SKM-1 treated with dmso at 0.1 percent for 144 hours (cell line): ENCODE measurements around the gene CFAP70.
"Not testable (repeated sequence)": the region's sequence is repeated elsewhere in the genome, so short reads cannot be mapped to it uniquely, and the experiment has no call there.

Experiments used
- DNase-seq: peaks from one replicate; lab custom pipeline; 2025; ENCODE audit not compliant: unreplicated experiment; lab: John Stamatoyannopoulos, UW

The CFAP70 gene

GRCh38 chr10:73340121-73340520 is 18.5 kb downstream of the CFAP70 start:
- DNase-seq: no peak

DNA sequence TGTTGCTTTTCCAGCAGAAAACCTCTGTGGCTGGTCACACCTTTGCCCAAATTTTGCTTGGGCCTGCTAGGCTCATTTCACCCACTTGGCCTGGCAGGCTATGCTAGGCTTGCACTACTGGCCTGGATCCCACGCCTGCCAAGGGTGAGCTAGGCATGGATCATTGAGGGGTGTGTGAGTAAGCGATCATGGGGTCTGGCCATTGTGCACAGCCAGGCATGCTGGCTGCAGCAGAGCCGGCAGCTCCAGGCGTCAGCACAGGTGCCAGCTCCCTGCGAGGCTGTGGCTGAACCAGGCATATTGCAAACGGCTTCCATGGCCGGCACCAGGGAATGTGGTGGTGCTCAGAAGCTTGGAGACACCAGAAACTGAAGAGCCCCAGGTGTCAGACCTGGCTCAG is 19.2 kb downstream of the CFAP70 start:
- DNase-seq: no peak

DNA sequence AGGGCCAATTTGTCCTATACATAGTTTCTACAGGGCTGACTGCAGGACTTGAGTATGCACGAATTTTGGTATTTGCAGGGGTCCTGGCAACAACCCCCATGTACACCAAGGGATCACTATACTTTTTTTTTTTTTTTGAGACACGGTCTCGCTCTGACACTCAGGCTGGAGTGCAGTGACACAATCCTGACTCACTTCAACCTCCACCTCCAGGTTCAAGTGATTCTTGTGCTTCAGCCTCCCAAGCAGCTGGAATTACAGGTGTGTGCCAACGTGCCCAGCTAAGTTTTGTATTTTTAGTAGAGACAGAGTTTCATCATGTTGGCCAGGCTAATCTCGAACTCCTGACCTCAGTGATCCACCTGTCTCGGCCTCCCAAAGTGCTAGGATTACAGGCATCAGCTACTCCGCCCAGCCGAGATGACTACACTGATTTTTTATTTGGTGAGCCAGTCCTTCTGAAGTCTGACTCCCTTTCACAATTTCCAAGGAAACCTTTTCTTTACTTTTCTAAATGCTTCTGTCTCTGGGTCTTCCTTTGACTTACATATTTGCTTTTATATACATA is 19.8 kb downstream of the CFAP70 start:
- DNase-seq: no peak

GRCh38 chr10:73333202-73333601 is 25.5 kb downstream of the CFAP70 start:
- no peak for DNase-seq

- no peak for DNase-seq
Observed at GRCh38 chr10:73332379-73332778, 26.3 kb downstream of the CFAP70 start.

GRCh38 chr10:73328523-73328922 is 30.1 kb downstream of the CFAP70 start:
- DNase-seq: not testable (repeated sequence)

- not testable (repeated sequence) for DNase-seq
Observed at GRCh38 chr10:73325290-73325689, 33.4 kb downstream of the CFAP70 start.

- not testable (repeated sequence) for DNase-seq
Observed at GRCh38 chr10:73323582-73323981, 35.1 kb downstream of the CFAP70 start.

GRCh38 chr10:73310475-73310874 is 48.2 kb downstream of the CFAP70 start:
- no peak for DNase-seq

GRCh38 chr10:73307203-73307800 is 51.4 kb downstream of the CFAP70 start:
- no peak for DNase-seq

GRCh38 chr10:73306171-73306708 is 52.4 kb downstream of the CFAP70 start:
- no peak for DNase-seq

DNA sequence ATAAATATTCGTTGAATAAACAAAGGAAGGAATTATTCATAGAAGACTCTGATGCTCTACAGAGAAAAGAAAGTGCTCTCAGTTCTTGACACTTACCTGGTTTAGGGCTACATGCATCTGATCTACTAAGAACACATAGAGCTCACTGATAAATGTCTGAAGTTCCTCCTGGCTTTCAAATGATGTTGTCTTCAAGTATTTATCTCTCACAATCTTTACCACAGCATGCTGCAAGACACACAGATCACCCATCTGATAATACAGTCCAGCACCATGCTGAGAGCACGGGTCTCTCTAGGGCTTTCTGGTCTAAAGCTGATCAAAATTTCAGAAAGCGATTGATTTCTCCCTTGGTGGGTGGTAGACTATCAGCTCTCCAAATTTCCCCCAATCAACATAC is 61.7 kb downstream of the CFAP70 start:
- no peak for DNase-seq

GRCh38 chr10:73293461-73293860 is 65.2 kb downstream of the CFAP70 start:
- DNase-seq: no peak

DNA sequence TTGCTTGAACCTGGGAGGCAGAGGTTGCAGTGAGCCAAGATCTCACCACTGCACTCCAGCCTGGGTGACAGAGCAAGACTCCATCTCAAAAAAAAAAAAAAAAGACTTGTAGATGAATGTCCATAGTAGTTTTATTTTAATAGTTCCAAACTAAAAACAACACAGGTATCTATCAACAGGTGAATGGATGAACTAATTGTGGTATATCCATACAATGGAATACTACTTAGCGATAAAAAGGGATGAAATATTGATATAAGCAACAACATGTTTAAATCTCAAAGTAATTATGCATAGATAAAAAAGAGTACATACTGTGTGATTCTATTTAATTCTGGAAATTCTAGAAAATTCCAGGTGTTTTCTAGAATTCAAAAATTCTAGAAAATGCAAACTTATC is 68.7 kb downstream of the CFAP70 start:
- no peak for DNase-seq

DNA sequence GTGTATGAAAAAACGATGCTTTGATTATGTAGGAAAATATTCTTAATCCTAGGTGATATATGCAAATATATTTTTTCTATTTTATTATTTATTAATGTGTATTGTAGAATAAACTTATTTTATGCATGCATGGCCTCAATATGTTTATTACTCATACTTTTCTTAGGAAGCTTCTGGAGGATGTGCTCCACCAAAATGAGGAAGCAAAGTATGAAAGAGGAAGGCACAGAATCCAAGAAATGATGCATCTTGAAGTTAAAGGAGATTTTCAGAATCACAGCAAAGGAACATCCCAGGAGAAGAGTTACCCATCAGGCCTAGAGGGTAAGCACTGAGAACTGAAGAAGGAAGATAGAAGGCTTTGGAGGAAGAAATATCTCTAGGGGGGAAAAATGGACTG is 71.2 kb downstream of the CFAP70 start:
- peak; percentile 23 for DNase-seq

GRCh38 chr10:73281097-73281496 is 77.6 kb downstream of the CFAP70 start:
- DNase-seq: no peak

DNA sequence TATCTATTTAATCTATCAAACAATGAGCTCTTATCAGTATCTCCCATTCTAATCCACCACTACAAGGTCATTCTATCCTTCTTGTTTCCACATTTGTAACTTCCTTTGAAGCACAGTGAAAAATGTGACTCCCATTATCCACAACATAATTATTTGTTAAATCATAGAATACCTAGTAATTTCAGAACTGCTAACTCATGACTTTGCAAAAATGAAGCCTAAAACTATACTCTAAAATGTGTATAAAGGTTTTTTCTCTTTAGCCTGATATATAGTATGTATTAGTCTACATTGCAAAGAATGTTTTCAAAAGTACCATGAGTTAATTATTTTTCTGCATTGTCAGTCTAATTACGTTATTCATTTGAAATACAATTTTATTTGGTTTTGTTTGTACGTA is 94.2 kb downstream of the CFAP70 start:
- no peak for DNase-seq

GRCh38 chr10:73263693-73264347 is 94.8 kb downstream of the CFAP70 start:
- no peak for DNase-seq

- no peak for DNase-seq
Observed at GRCh38 chr10:73262880-73263555, 95.6 kb downstream of the CFAP70 start.

DNA sequence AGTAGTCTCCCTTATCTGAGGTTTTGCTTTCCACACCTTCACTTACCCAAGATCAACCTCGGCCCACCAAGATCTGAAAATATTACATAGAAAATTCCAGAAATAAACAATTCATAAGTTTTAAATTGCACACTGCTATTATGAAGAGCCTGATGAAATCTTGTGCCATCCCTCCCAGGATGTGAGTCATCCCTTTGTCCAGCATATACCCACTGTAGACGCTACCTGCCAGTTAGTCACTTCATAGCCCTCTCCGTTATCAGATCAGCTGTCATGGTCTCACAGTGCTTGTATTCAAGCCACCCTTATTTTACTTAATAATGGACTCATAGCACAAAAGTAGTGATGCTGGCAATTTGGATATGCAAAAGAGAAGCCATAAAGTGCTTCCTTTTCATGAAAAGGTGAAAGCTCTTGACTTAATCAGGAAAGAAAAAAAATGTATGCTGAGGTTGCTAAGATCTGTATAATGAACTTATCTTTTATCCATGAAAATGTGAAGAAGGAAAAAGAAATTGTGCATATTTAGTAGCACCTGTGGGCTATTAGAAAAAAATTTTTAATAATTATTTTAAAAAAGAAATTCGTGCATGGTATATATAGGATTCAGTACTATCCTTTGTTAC is 96.4 kb downstream of the CFAP70 start:
- DNase-seq: no peak

DNA sequence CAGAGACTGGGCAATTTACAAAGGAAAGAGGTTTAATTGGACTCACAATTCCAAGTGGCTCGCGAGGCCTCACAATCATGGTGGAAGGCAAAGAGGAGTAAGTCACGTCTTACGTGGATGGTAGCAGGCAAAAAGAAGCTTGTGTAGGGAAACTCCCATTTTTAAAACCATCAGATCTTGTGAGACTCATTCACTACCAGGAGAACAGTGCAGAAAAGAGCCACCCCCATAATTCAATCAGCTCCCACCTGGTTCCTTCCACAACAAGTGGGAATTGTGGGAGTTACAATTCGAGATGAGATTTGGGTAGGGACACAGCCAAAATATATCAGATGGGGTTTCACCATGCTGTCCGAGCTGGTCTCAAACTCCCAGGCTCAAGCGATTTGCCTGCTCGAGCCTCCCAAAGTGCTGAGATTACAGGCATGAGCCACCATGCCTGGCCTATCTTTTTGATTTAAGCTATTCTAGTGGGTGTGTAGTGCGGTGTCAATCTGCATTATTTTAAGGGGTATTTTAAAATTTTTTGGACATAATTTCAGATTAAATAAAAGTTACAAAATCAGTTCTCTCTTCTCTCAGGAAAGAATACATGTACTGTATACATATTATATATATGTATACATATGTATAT is 97.2 kb downstream of the CFAP70 start:
- DNase-seq: no peak
